NCI-H2107 (cell line): ENCODE data around the gene FBXO34.

ENCODE experiments used
- DNase-seq: peaks from one replicate; lab custom pipeline; 2025; lab: John Stamatoyannopoulos, UW

Gene FBXO34

GRCh38 chr14:55270832-55271571 is at the start of gene FBXO34:
Gene FBXO34, plus strand, starts transcription at chr14:55271421. Its CDS starts 78,970 bp downstream, at chr14:55350391.
- peak; percentile 99 for DNase-seq

- DNase-seq, result no peak
Observed at GRCh38 chr14:55221968-55222367, 49.3 kb upstream of the FBXO34 start.

- no peak for DNase-seq
Observed at GRCh38 chr14:55223364-55223763, 47.9 kb upstream of the FBXO34 start.

GRCh38 chr14:55228261-55228660 is 43.0 kb upstream of the FBXO34 start:
- DNase-seq, result no peak

GRCh38 chr14:55233591-55233990 is 37.6 kb upstream of the FBXO34 start:
- no peak for DNase-seq

GRCh38 chr14:55238019-55238680 is 33.1 kb upstream of the FBXO34 start:
- no peak for DNase-seq

GRCh38 chr14:55239320-55239719 is 31.9 kb upstream of the FBXO34 start:
- DNase-seq, result no peak

- no peak for DNase-seq
Observed at GRCh38 chr14:55240526-55241178, 30.6 kb upstream of the FBXO34 start.

- DNase-seq, result no peak
Observed at GRCh38 chr14:55241673-55242072, 29.5 kb upstream of the FBXO34 start.

GRCh38 chr14:55243386-55243785 is 27.8 kb upstream of the FBXO34 start:
- DNase-seq, result no peak

GRCh38 chr14:55243813-55244212 is 27.4 kb upstream of the FBXO34 start:
- DNase-seq, result no peak

- DNase-seq, result no peak
Observed at GRCh38 chr14:55245657-55246268, 25.5 kb upstream of the FBXO34 start.

- no peak for DNase-seq
Observed at GRCh38 chr14:55248411-55248810, 22.8 kb upstream of the FBXO34 start.

GRCh38 chr14:55249423-55249822 is 21.8 kb upstream of the FBXO34 start:
- DNase-seq, result no peak

GRCh38 chr14:55253276-55253675 is 17.9 kb upstream of the FBXO34 start:
- no peak for DNase-seq

- no peak for DNase-seq
Observed at GRCh38 chr14:55254581-55254980, 16.6 kb upstream of the FBXO34 start.

GRCh38 chr14:55255979-55256378 is 15.2 kb upstream of the FBXO34 start:
- DNase-seq, result no peak

GRCh38 chr14:55256586-55256985 is 14.6 kb upstream of the FBXO34 start:
- DNase-seq, result no peak

GRCh38 chr14:55265197-55265596 is 6.0 kb upstream of the FBXO34 start:
- DNase-seq, result no peak

- DNase-seq, result no peak
Observed at GRCh38 chr14:55267820-55268219, 3.4 kb upstream of the FBXO34 start.

- peak; percentile 37 for DNase-seq
Observed at GRCh38 chr14:55271572-55272298, 514 bp downstream of the FBXO34 start.

- DNase-seq, result no peak
Observed at GRCh38 chr14:55272387-55272786, 1.2 kb downstream of the FBXO34 start.
